HEK293 (cell line): ENCODE measurements around the gene PAQR8.

Experiments
- CTCF ChIA-PET: fragments of 350-600 bp; formaldehyde crosslinking; extraction: SDS; loops from one replicate; lab custom pipeline; 2021; ENCODE audit warnings: antibody characterized with exemption; lab: Yijun Ruan, JAX
- POLR2A ChIA-PET: fragments of 300-600 bp; formaldehyde crosslinking; extraction: SDS; loops from one replicate; lab custom pipeline; 2020; ENCODE audit warnings: antibody characterized with exemption, inconsistent platforms; lab: Yijun Ruan, JAX
- H3K27ac ChIP-seq: fragments of 200-500 bp; sonication (Bioruptor generic); 2 replicates; pipeline ENCODE4 v1.5.1; 2014; ENCODE audit warnings: low read depth, low read length, control low read depth, inconsistent platforms; ENCODE audit errors: extremely low read depth
- H3K36me3 ChIP-seq, 2 experiments: fragments of 200-500 bp in 1 of 2; sonication (Bioruptor generic) in 1 of 2; 1 replicate in 1 of 2; 2 replicates in 1 of 2; pipeline ENCODE4 v1.5.1; 2014 to 2017; ENCODE audit warnings: inconsistent platforms in 2 of 2, low read length in 2 of 2; ENCODE audit not compliant: control insufficient read depth in 2 of 2, insufficient read depth in 1 of 2
- H3K4me1 ChIP-seq: fragments of 200-500 bp; sonication (Bioruptor generic); 2 replicates; pipeline ENCODE4 v1.5.1; 2014; ENCODE audit warnings: mild to moderate bottlenecking, low read length, inconsistent platforms; ENCODE audit not compliant: control insufficient read depth, insufficient read depth
- H3K4me3 ChIP-seq: 2 replicates; pipeline ENCODE4 v1.5.1; 2011; ENCODE audit warnings: low read depth, mild to moderate bottlenecking, control low read depth, low read length, moderate library complexity
- H3K9me3 ChIP-seq: fragments of 200-500 bp; sonication (Bioruptor generic); 2 replicates; pipeline ENCODE4 v1.5.1; 2014; ENCODE audit warnings: low read depth, low read length, inconsistent platforms; ENCODE audit not compliant: control insufficient read depth, insufficient read depth
- IKZF3 ChIP-seq: fragments of 450-650 bp; IDR thresholded peaks from 2 replicates; pipeline ENCODE4 v1.5.0; 2018; ENCODE audit warnings: missing biosample characterization, mild to moderate bottlenecking, missing genetic modification characterization, moderate library complexity
- KLF10 ChIP-seq: fragments of 450-650 bp; IDR thresholded peaks from 2 replicates; pipeline ENCODE4 v1.5.1; 2018; ENCODE audit warnings: missing biosample characterization, mild to moderate bottlenecking, missing genetic modification characterization
- KLF8 ChIP-seq: fragments of 450-650 bp; formaldehyde crosslinking; IDR thresholded peaks from 2 replicates; pipeline ENCODE4 v1.5.1; 2016; ENCODE audit warnings: missing biosample characterization, missing genetic modification characterization
- KLF9 ChIP-seq: fragments of 450-650 bp; formaldehyde crosslinking; IDR thresholded peaks from 2 replicates; pipeline ENCODE4 v1.5.1; 2016; ENCODE audit warnings: missing biosample characterization, missing genetic modification characterization, low read depth
- MEIS1 ChIP-seq: sonication (generic); formaldehyde crosslinking; IDR thresholded peaks from 2 replicates; pipeline ENCODE4 v1.8.1; 2022; ENCODE audit warnings: missing genetic modification reagents, mild to moderate bottlenecking, borderline replicate concordance
- PBX3 ChIP-seq: sonication (generic); formaldehyde crosslinking; IDR thresholded peaks from 2 replicates; pipeline ENCODE4 v1.8.1; 2022; ENCODE audit warnings: mild to moderate bottlenecking, moderate library complexity, missing genetic modification reagents
- PRDM1 ChIP-seq: fragments of 450-650 bp; formaldehyde crosslinking; IDR thresholded peaks from 2 replicates; pipeline ENCODE4; 2016; ENCODE audit warnings: missing biosample characterization, missing genetic modification characterization
- SETDB1 ChIP-seq: IDR thresholded peaks from one replicate; pipeline ENCODE4 v1.6.1; 2017; ENCODE audit warnings: mild to moderate bottlenecking, low read length, moderate library complexity, mixed read lengths; ENCODE audit not compliant: insufficient read length
- SP2 ChIP-seq: fragments of 450-650 bp; formaldehyde crosslinking; IDR thresholded peaks from 2 replicates; pipeline ENCODE4 v1.5.1; 2016; ENCODE audit warnings: missing biosample characterization, missing genetic modification characterization
- SP3 ChIP-seq: fragments of 450-650 bp; formaldehyde crosslinking; IDR thresholded peaks from 2 replicates; pipeline ENCODE4 v1.5.1; 2016; ENCODE audit warnings: missing biosample characterization, missing genetic modification characterization
- ZBTB26 ChIP-seq: fragments of 450-650 bp; formaldehyde crosslinking; optimal IDR thresholded peaks from 2 replicates; pipeline ENCODE3; 2016; ENCODE audit warnings: missing biosample characterization, mild to moderate bottlenecking, missing genetic modification characterization
- ZFHX2 ChIP-seq: fragments of 450-650 bp; formaldehyde crosslinking; conservative IDR thresholded peaks from 2 replicates; pipeline ENCODE4 v1.5.1; 2016; ENCODE audit warnings: missing biosample characterization, missing genetic modification characterization
- ZFP69B ChIP-seq: fragments of 450-650 bp; formaldehyde crosslinking; IDR thresholded peaks from 2 replicates; pipeline ENCODE4 v1.5.1; 2016; ENCODE audit warnings: missing biosample characterization, missing genetic modification characterization
- ZNF138 ChIP-seq: fragments of 450-650 bp; formaldehyde crosslinking; IDR thresholded peaks from 2 replicates; pipeline ENCODE4 v1.5.1; 2016; ENCODE audit warnings: missing biosample characterization, missing genetic modification characterization, borderline replicate concordance
- ZNF140 ChIP-seq: fragments of 450-650 bp; formaldehyde crosslinking; IDR thresholded peaks from 2 replicates; pipeline ENCODE4 v1.5.1; 2016; ENCODE audit warnings: missing biosample characterization, missing genetic modification characterization
- ZNF184 ChIP-seq: fragments of 450-650 bp; IDR thresholded peaks from 2 replicates; pipeline ENCODE4 v1.5.1; 2018; ENCODE audit warnings: missing biosample characterization, mild to moderate bottlenecking, missing genetic modification characterization
- ZNF341 ChIP-seq: fragments of 450-650 bp; formaldehyde crosslinking; IDR thresholded peaks from 2 replicates; pipeline ENCODE4; 2016; ENCODE audit warnings: low read depth, missing biosample characterization, missing genetic modification characterization
- ZNF48 ChIP-seq: fragments of 450-650 bp; formaldehyde crosslinking; IDR thresholded peaks from 2 replicates; pipeline ENCODE4 v1.5.1; 2016; ENCODE audit warnings: missing biosample characterization, missing genetic modification characterization
- ZNF501 ChIP-seq: fragments of 450-650 bp; formaldehyde crosslinking; IDR thresholded peaks from 2 replicates; pipeline ENCODE4 v1.5.1; 2016; ENCODE audit warnings: missing biosample characterization, missing genetic modification characterization
- ZNF549 ChIP-seq: fragments of 450-650 bp; IDR thresholded peaks from 2 replicates; pipeline ENCODE4 v1.5.1; 2018; ENCODE audit warnings: missing biosample characterization, missing genetic modification characterization, mild to moderate bottlenecking, inconsistent platforms, moderate library complexity
- ZNF558 ChIP-seq: fragments of 450-650 bp; formaldehyde crosslinking; IDR thresholded peaks from 2 replicates; pipeline ENCODE4 v1.5.1; 2016; ENCODE audit warnings: missing biosample characterization, missing genetic modification characterization
- ZNF596 ChIP-seq: fragments of 450-650 bp; IDR thresholded peaks from 2 replicates; pipeline ENCODE4 v1.5.0; 2018; ENCODE audit warnings: missing biosample characterization, mild to moderate bottlenecking, missing genetic modification characterization, moderate library complexity
- ZNF626 ChIP-seq: fragments of 450-650 bp; sonication (Bioruptor Pico); formaldehyde crosslinking; IDR thresholded peaks from 2 replicates; pipeline ENCODE4 v1.5.1; 2018; ENCODE audit warnings: missing biosample characterization, missing genetic modification characterization, inconsistent platforms
- ZNF660 ChIP-seq: fragments of 450-650 bp; IDR thresholded peaks from 2 replicates; pipeline ENCODE4 v1.5.1; 2018; ENCODE audit warnings: missing biosample characterization, mild to moderate bottlenecking, missing genetic modification characterization
- ZNF677 ChIP-seq: fragments of 450-650 bp; IDR thresholded peaks from 2 replicates; pipeline ENCODE4 v1.5.0; 2018; ENCODE audit warnings: missing biosample characterization, mild to moderate bottlenecking, missing genetic modification characterization, moderate library complexity
- ZNF76 ChIP-seq: fragments of 450-650 bp; formaldehyde crosslinking; IDR thresholded peaks from 2 replicates; pipeline ENCODE4; 2016; ENCODE audit warnings: low read depth, missing biosample characterization, missing genetic modification characterization, borderline replicate concordance
- ZNF785 ChIP-seq: fragments of 450-650 bp; formaldehyde crosslinking; IDR thresholded peaks from 2 replicates; pipeline ENCODE4 v1.5.1; 2016; ENCODE audit warnings: missing biosample characterization, missing genetic modification characterization
- TF ChIP-seq, protein P1 (sequence below): fragments of 450-650 bp; IDR thresholded peaks from 2 replicates; pipeline ENCODE4 v1.5.1; 2018; ENCODE audit warnings: missing biosample characterization, mild to moderate bottlenecking, missing genetic modification characterization

PAQR8 gene, protein sequence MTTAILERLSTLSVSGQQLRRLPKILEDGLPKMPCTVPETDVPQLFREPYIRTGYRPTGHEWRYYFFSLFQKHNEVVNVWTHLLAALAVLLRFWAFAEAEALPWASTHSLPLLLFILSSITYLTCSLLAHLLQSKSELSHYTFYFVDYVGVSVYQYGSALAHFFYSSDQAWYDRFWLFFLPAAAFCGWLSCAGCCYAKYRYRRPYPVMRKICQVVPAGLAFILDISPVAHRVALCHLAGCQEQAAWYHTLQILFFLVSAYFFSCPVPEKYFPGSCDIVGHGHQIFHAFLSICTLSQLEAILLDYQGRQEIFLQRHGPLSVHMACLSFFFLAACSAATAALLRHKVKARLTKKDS

DNA sequence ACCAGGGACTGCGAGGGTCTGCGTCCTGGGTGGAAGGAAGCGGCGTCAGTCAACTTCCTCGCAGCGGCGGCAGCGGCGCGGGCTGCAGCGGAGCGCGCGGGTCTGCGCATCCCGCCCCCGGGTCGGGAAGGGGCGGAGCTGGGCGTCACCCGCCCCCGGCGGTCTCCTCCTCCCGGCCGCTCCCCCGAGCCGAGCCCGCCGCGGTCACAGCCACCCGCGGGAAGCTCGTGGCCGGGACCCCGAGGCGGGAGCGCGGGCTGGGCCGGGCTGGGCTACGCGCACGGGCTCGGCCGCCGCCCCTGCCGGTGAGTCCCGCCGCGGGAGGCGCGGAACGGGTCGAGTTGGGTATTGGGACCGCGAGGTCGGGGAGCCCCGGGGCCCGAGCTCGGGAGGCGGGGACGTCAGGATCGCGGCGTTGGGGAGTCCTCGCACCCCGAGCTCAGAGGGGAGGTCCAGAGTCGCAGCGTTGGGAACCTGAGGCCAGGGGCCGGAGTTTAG, at the start of gene PAQR8:
TSS of gene PAQR8 (plus strand) at position 207 of the 498 bp plus-strand sequence. CDS start 41,063 bp downstream, outside the sequence.
- TF ChIP-seq ZNF138 (no peak), IKZF3 (peak; percentile 59), SETDB1 (no peak), ZNF596 (peak; percentile 53; the same call in 1 of the 2 replicates), ZNF558 (tag by site-specific recombination) (no peak), SP3 (tag by site-specific recombination) (peak; percentile 52), ZBTB26 (peak; percentile 83), ZNF48 (no peak), KLF8 (tag by site-specific recombination) (peak; percentile 49; the same call in 1 of the 2 replicates), ZNF184 (no peak), ZNF660 (tag by site-specific recombination) (0 out of 2 replicates have a peak, but pooled peaks have one; percentile 56), ZNF501 (tag by site-specific recombination) (no peak), PBX3 (CRISPR knock-in tag) (peak; percentile 95), ZNF76 (tag by site-specific recombination) (no peak), SP2 (tag by site-specific recombination) (peak; percentile 46), ZNF677 (peak; percentile 49; the same call in 1 of the 2 replicates), ZNF626 (tag by site-specific recombination) (0 out of 2 replicates have a peak, but pooled peaks have one; percentile 30), KLF9 (tag by site-specific recombination) (no peak; the same call in 1 of the 2 replicates), PRDM1 (tag by site-specific recombination) (0 out of 2 replicates have a peak, but pooled peaks have one; percentile 3), ZFHX2 (tag by site-specific recombination) (peak; percentile 8; the same call in 1 of the 2 replicates), KLF10 (tag by site-specific recombination) (peak; percentile 84; the same call in 1 of the 2 replicates), ZNF140 (tag by site-specific recombination) (no peak), ZNF549 (tag by site-specific recombination) (0 out of 2 replicates have a peak, but pooled peaks have one; percentile 26), ZNF785 (tag by site-specific recombination) (no peak), ZFP69B (tag by site-specific recombination) (0 out of 2 replicates have a peak, but pooled peaks have one; percentile 3), MEIS1 (CRISPR knock-in tag) (peak; percentile 40; the same call in 1 of the 2 replicates), ZNF341 (tag by site-specific recombination) (no peak)
- TF ChIP-seq, protein P1, sequence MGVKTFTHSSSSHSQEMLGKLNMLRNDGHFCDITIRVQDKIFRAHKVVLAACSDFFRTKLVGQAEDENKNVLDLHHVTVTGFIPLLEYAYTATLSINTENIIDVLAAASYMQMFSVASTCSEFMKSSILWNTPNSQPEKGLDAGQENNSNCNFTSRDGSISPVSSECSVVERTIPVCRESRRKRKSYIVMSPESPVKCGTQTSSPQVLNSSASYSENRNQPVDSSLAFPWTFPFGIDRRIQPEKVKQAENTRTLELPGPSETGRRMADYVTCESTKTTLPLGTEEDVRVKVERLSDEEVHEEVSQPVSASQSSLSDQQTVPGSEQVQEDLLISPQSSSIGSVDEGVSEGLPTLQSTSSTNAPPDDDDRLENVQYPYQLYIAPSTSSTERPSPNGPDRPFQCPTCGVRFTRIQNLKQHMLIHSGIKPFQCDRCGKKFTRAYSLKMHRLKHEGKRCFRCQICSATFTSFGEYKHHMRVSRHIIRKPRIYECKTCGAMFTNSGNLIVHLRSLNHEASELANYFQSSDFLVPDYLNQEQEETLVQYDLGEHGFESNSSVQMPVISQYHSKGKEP (tag by site-specific recombination), result peak; percentile 57; the same call in 1 of the 2 replicates
- CTCF ChIA-PET, result interaction anchor here (0.6 to 2.3 kb wide), 8 partner anchors 8 to 333 kb away, joined by 3 to 14 read pairs (median 4); no protein-coding TSS in a partner anchor
- H3K4me1 ChIP-seq, result peaks cover 4% of the 10 kb centered on the region
- H3K9me3 ChIP-seq, result no peaks in the 10 kb centered on the region
- peak within 1 kb of the TSS; percentile 82 for H3K27ac ChIP-seq
- H3K36me3 ChIP-seq, result no peaks in the 10 kb centered on the region
- POLR2A ChIA-PET, result interaction anchor here (0.6 to 2.4 kb wide), 16 partner anchors 8 to 301 kb away, joined by 3 to 32 read pairs (median 4); partner anchors contain the start of gene MCM3
- H3K4me3 ChIP-seq, result peak within 1 kb of the TSS; percentile 81
